ENCODE results near the gene OLA1. TPM values are rescaled to one million over a fixed set of nuclear protein-coding genes. Genes with fewer than 3 reads are reported as not detected.
A peak's percentile ranks its signal among the peaks of the same experiment; 100 is the strongest.

Gene OLA1
- total and polyA plus RNA-seq, 2 of the 13 experiments (the other 11 are each of a cell fraction or from before 2014, with no cell fraction given) = 153 to 241 TPM

DNA sequence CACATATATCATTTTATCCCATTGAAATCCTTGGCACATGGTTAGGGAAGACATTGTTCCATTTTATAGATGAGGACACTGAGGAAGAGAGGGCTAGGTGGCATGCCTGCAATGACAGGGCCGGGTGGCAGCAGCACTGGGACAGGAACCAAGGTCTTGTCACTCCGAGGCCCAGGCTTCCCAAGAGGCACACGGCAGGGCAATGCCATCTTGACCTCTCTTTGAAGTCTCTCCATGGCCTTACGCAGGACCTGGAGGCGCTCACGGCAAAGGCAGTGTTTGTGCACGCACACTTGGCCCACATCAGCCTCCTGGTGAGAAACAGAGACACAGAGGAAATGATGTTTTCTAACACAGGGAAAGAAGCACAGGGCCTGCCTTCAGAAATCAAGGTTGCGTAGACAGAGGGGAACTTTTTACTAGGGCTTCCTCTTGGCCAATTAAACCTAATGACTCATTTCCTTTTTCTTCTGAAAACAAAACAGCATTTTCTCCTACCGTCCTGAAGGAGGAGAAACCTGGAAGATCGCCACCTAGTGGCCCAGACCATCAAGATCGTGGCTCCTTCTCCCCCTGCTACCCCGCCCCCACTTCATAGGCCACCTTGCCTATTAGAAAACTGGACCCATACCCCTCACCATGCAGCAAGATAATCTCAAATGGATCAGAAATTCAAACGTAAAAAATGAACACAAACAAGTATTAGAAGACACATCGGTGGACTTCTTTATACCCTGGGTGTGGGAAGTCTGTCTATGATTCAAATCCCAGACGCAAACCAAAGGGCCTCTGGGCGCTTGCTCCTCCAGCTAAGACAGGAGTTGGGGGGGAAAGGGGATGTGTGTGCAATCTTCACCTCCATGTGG lies 208.5 kb downstream of the OLA1 start (continued):
- TF ChIP-seq HDAC6 (IDR thresholded peaks at IDR 0.05; ENCODE audit: low read depth, low read length) (no peak), ZNF501 (CRISPR knock-in tag; IDR thresholded peaks at IDR 0.05) (0 out of 2 replicates have a peak, but pooled peaks have one; percentile 46), ZNF703 (CRISPR knock-in tag; IDR thresholded peaks at IDR 0.05; ENCODE audit: borderline replicate concordance) (no peak), SP140L (CRISPR knock-in tag; IDR thresholded peaks at IDR 0.05; ENCODE audit: borderline replicate concordance) (peak; percentile 87; the same call in 1 of the 2 replicates), ZNF775 (CRISPR knock-in tag; IDR thresholded peaks at IDR 0.05; ENCODE audit: borderline replicate concordance) (no peak), GFI1 (CRISPR knock-in tag; IDR thresholded peaks at IDR 0.05; ENCODE audit: borderline replicate concordance) (no peak), ATF7 (IDR thresholded peaks at IDR 0.05) (no peak), ATF7 (CRISPR knock-in tag; IDR thresholded peaks at IDR 0.05) (no peak), CCDC6 (CRISPR knock-in tag; IDR thresholded peaks at IDR 0.05) (no peak), MTA3 (CRISPR knock-in tag; IDR thresholded peaks at IDR 0.05) (no peak), CBX5 (CRISPR knock-in tag; IDR thresholded peaks at IDR 0.05; ENCODE audit: borderline replicate concordance) (peak; percentile 81; the same call in 1 of the 2 replicates), ZBTB42 (CRISPR knock-in tag; IDR thresholded peaks at IDR 0.05) (no peak), ATAD3A (CRISPR knock-in tag; IDR thresholded peaks at IDR 0.05) (no peak), SCMH1 (CRISPR knock-in tag; IDR thresholded peaks at IDR 0.05; ENCODE audit: borderline replicate concordance) (no peak), RFXANK (CRISPR knock-in tag; IDR thresholded peaks at IDR 0.05) (0 out of 2 replicates have a peak, but pooled peaks have one; percentile 68)
- TF ChIP-seq, protein P1, sequence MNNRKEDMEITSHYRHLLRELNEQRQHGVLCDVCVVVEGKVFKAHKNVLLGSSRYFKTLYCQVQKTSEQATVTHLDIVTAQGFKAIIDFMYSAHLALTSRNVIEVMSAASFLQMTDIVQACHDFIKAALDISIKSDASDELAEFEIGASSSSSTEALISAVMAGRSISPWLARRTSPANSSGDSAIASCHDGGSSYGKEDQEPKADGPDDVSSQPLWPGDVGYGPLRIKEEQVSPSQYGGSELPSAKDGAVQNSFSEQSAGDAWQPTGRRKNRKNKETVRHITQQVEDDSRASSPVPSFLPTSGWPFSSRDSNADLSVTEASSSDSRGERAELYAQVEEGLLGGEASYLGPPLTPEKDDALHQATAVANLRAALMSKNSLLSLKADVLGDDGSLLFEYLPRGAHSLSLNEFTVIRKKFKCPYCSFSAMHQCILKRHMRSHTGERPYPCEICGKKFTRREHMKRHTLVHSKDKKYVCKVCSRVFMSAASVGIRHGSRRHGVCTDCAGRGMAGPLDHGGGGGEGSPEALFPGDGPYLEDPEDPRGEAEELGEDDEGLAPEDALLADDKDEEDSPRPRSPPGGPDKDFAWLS (CRISPR knock-in tag; IDR thresholded peaks at IDR 0.05; ENCODE audit: borderline replicate concordance) = no peak
- TF ChIP-seq, protein P2, sequence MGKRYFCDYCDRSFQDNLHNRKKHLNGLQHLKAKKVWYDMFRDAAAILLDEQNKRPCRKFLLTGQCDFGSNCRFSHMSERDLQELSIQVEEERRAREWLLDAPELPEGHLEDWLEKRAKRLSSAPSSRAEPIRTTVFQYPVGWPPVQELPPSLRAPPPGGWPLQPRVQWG (CRISPR knock-in tag; IDR thresholded peaks at IDR 0.05; ENCODE audit: borderline replicate concordance, low read depth) = no peak
- TF ChIP-seq, protein P3, sequence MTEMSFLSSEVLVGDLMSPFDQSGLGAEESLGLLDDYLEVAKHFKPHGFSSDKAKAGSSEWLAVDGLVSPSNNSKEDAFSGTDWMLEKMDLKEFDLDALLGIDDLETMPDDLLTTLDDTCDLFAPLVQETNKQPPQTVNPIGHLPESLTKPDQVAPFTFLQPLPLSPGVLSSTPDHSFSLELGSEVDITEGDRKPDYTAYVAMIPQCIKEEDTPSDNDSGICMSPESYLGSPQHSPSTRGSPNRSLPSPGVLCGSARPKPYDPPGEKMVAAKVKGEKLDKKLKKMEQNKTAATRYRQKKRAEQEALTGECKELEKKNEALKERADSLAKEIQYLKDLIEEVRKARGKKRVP (CRISPR knock-in tag; IDR thresholded peaks at IDR 0.05) = no peak
- TF ChIP-seq, protein P4, sequence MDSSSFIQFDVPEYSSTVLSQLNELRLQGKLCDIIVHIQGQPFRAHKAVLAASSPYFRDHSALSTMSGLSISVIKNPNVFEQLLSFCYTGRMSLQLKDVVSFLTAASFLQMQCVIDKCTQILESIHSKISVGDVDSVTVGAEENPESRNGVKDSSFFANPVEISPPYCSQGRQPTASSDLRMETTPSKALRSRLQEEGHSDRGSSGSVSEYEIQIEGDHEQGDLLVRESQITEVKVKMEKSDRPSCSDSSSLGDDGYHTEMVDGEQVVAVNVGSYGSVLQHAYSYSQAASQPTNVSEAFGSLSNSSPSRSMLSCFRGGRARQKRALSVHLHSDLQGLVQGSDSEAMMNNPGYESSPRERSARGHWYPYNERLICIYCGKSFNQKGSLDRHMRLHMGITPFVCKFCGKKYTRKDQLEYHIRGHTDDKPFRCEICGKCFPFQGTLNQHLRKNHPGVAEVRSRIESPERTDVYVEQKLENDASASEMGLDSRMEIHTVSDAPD (CRISPR knock-in tag; IDR thresholded peaks at IDR 0.05) = no peak
- TF ChIP-seq, protein P5, sequence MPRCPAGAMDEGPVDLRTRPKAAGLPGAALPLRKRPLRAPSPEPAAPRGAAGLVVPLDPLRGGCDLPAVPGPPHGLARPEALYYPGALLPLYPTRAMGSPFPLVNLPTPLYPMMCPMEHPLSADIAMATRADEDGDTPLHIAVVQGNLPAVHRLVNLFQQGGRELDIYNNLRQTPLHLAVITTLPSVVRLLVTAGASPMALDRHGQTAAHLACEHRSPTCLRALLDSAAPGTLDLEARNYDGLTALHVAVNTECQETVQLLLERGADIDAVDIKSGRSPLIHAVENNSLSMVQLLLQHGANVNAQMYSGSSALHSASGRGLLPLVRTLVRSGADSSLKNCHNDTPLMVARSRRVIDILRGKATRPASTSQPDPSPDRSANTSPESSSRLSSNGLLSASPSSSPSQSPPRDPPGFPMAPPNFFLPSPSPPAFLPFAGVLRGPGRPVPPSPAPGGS (CRISPR knock-in tag; IDR thresholded peaks at IDR 0.05) = peak; percentile 76; the same call in 1 of the 2 replicates

Data from HepG2 (cell line).